GM13976 (cell line): ENCODE results near the gene OSBPL9.

ENCODE experiments used
- DNase-seq: peaks from one replicate; pipeline ENCODE4 v3.0.0; 2012; ENCODE audit warnings: low spot score
- in situ Hi-C: fragments of 300-500 bp; cut with MboI; formaldehyde crosslinking; loops from one replicate; pipeline ENCODE4 v1.12.0; 2022; ENCODE audit warnings: low sequenced_read_pairs, mixed read lengths, inconsistent platforms; ENCODE audit not compliant: unreplicated experiment
- TF ChIP-seq, protein P1 (sequence below): IDR thresholded peaks from 2 replicates; pipeline ENCODE4 v1.5.1; 2012; ENCODE audit warnings: borderline replicate concordance, mild to moderate bottlenecking; ENCODE audit not compliant: insufficient read depth; ENCODE audit errors: extremely low read depth, missing control alignments, control extremely low read depth

OSBPL9 gene

DNA sequence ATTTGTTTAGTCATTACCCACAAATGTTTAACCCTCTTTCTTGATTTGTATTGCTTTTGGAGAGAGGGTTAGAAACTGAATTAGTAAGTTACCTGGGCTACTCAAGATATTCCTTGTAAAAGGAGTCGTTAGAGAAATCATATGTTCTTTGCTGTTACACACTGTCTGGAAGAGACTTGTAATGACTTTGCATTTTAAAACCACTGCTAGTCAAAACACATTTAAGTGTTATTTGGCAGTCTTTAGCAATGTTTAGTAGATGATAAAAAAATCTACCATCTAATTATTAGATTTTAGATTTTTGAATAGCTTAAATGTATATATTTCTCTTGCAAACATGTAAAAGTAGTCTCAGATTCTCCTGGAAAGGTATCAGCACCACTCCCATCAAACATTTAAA, 6.6 kb downstream of the OSBPL9 start:
- TF ChIP-seq, protein P1, sequence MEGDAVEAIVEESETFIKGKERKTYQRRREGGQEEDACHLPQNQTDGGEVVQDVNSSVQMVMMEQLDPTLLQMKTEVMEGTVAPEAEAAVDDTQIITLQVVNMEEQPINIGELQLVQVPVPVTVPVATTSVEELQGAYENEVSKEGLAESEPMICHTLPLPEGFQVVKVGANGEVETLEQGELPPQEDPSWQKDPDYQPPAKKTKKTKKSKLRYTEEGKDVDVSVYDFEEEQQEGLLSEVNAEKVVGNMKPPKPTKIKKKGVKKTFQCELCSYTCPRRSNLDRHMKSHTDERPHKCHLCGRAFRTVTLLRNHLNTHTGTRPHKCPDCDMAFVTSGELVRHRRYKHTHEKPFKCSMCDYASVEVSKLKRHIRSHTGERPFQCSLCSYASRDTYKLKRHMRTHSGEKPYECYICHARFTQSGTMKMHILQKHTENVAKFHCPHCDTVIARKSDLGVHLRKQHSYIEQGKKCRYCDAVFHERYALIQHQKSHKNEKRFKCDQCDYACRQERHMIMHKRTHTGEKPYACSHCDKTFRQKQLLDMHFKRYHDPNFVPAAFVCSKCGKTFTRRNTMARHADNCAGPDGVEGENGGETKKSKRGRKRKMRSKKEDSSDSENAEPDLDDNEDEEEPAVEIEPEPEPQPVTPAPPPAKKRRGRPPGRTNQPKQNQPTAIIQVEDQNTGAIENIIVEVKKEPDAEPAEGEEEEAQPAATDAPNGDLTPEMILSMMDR = no peak
- DNase-seq = no peak
- in situ Hi-C loops = no loop called here

DNA sequence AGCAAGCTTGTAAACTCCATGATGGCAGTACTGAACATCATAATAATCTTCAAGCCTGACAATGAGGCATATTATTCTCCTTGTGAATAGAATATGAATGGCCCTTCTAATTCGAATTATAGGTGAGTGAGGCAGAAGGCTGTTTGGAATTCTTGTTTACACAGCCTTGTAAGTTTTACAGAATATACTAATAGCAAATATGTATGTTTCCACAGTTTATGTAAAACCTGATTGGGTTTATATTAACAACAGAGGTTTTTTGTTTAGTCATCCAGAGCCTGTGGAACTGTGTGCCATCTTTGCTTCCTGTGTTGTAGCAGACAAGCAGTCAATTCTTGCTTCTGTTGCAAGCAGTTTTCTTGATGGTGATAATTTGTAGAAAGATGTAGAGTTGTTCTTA, 8.0 kb downstream of the OSBPL9 start:
- DNase-seq = no peak
- in situ Hi-C loops = no loop called here
- TF ChIP-seq, protein P1 = no peak

DNA sequence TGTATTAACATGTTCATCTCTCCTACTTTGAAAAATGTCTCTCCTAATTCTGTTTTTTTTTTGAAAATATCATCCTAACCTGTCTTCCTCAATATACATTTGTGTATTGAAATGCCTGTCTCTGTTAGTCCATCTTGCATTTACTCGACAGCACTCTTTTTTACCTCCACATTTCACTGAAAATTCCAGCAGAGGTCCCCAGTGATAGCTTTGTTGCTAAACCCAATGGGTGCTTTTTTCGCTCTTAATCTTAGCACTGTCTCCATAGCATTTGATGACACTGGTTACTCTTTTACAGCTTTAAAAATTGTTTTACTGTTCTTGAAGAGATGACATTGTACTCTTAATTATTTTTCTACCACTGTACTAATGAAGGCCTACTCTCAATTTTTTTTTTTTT, 10.8 kb downstream of the OSBPL9 start:
- peak; percentile 40 for DNase-seq
- TF ChIP-seq, protein P1 = no peak

DNA sequence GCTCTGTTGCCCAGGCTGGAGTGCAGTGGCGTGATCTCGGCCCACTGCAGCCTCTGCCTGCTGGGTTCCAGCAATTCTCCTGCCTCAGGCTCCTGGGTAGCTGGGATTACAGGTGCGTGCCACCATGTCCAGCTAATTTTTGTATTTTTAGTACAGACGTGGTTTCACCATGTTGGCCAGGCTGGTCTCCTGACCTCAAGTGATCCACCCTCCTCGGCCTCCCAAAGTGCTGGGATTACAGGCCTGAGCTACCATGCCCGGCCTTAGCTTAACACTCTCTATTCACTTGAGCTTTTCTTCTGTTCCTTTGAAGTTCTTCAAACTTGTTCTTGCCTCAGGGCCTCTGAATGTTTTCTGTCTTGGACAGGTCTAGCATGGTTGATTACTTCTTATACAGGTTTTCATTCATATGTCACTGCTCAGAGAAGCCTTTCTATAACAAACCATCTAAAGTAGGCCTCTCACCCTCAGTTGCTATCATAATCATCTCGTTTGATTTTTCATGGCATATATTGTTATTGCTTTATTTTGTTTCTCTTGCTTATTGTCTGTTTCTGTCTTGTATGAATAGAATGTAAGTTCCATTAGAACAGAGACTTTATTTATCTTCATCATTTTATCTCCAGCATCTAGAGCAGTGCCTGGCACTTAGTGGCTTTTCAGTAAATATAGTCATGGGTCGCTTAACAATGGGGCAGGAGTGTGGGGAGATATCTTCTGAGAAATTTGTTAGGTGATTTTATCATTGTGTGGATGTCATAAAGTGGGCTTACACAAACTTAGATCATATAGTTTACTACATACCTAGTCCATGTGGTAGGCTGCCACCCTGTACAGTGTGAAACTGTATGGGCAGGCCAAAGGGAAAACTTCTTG, 12.1 kb downstream of the OSBPL9 start:
- TF ChIP-seq, protein P1 = no peak
- in situ Hi-C loops = no loop called here
- DNase-seq = no peak

More for the DNA sequence above, 10.8 kb downstream of the OSBPL9 start:
- in situ Hi-C loops = no loop called here

DNA sequence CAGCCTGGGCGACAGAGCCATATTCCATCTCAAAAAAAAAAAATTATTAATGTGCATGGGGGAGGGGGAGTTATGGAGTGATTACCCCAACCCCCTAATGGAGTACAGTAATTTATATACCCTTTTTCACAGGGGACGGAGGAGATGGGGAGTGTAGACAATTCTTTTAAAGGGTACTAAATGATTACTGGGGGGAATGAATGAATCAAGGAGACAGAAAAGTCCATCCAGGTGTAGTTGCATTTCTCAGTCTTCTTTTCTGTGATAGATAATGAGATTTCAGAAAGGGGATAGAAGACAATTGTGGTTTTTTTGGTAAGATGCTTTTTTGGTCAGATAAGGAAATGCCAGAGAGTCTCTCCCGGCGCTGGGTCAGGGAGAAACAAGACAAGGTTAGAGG, 13.0 kb downstream of the OSBPL9 start:
- in situ Hi-C loops = no loop called here
- DNase-seq = no peak
- TF ChIP-seq, protein P1 = no peak

DNA sequence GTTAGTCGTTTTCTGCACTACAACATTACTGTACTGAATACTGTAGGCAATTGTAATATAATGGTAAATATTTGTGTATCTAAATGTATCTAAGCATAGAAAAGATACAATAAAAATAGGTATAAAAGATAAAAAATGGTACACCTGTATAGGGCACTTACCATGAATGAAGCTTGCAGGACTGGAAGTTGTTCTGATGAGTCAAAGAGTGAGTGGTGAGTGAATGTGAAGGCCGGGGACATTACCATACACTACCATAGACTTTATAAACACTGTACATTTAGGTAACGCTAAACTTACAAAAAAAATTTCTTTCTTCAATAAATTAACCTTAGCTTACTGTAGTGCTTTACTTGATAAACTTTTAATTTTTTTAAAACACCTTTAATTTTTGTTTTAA, 13.5 kb downstream of the OSBPL9 start:
- no peak for DNase-seq
- in situ Hi-C loops = no loop called here
- TF ChIP-seq, protein P1 = no peak
